Panc1 (cell line): ENCODE measurements around the gene PSMA5. TPM values are rescaled to one million over a fixed set of nuclear protein-coding genes. Genes with fewer than 3 reads are reported as not detected.

ENCODE experiments used
- ATAC-seq: fragments of 200-7000 bp; cut with Tn5 transposase; 2 replicates; pipeline ENCODE4 v1.9.1; 2020; ENCODE audit warnings: mild to moderate bottlenecking, moderate library complexity
- Bru-seq: library from RNA; stranded (reverse); fragments of 400-500 nt; gene quantifications from one replicate; lab custom pipeline; 2021; lab: Mats Ljungman, UMichigan
- BruChase-seq, 2 experiments: library from RNA; stranded (reverse); fragments of 400-500 nt; gene quantifications; one replicate each; lab custom pipeline; 2021; lab: Mats Ljungman, UMichigan
- BruUV-seq: library from RNA; stranded (reverse); fragments of 400-500 nt; replicated peaks from 2 replicates; lab custom pipeline; 2021; lab: Mats Ljungman, UMichigan
- CTCF ChIA-PET: fragments of 300-600 bp; sonication (Branson Sonifier 250); formaldehyde crosslinking; loops from one replicate; lab custom pipeline; 2022; ENCODE audit warnings: antibody characterized with exemption; lab: Charles Lee
- POLR2A ChIA-PET: fragments of 300-600 bp; sonication (Branson Sonifier 250); formaldehyde crosslinking; loops from one replicate; lab custom pipeline; 2022; ENCODE audit warnings: antibody characterized with exemption; lab: Charles Lee
- DNase-seq: peaks from one replicate; pipeline ENCODE4 v3.0.0-alpha.2; 2010; ENCODE audit warnings: low read depth, low spot score
- H3K27ac ChIP-seq: 2 replicates; pipeline ENCODE4 v1.5.1; 2011; ENCODE audit warnings: mild to moderate bottlenecking, low read length, inconsistent platforms
- H3K27me3 ChIP-seq: fragments of 200-500 bp; sonication (Bioruptor generic); 2 replicates; pipeline ENCODE4 v1.6.0; 2014; ENCODE audit warnings: low read length, inconsistent platforms; ENCODE audit not compliant: control insufficient read depth, insufficient read depth
- H3K36me3 ChIP-seq: fragments of 200-500 bp; sonication (Bioruptor generic); 2 replicates; pipeline ENCODE4 v1.5.1; 2014; ENCODE audit warnings: inconsistent platforms, mild to moderate bottlenecking, low read length, moderate library complexity; ENCODE audit not compliant: control insufficient read depth, insufficient read depth
- H3K4me1 ChIP-seq: 2 replicates; pipeline ENCODE4 v1.5.1; 2011; ENCODE audit warnings: inconsistent platforms, mild to moderate bottlenecking, low read length, moderate library complexity; ENCODE audit not compliant: control insufficient read depth, insufficient read depth
- H3K4me3 ChIP-seq, 2 experiments: 2 replicates each; pipeline ENCODE4 v1.5.1; 2011 to 2012; ENCODE audit warnings: low read depth in 2 of 2, low read length in 2 of 2, mild to moderate bottlenecking in 2 of 2, inconsistent platforms in 1 of 2, moderate library complexity in 1 of 2
- H3K9me3 ChIP-seq: fragments of 200-500 bp; sonication (Bioruptor generic); 2 replicates; pipeline ENCODE4 v1.5.1; 2014; ENCODE audit warnings: low read depth, mild to moderate bottlenecking, inconsistent platforms, low read length, moderate library complexity; ENCODE audit not compliant: control insufficient read depth, insufficient read depth
- CTCF ChIP-seq: fragments of 450-650 bp; IDR thresholded peaks from 2 replicates; pipeline ENCODE4 v1.5.1; 2017; ENCODE audit warnings: mild to moderate bottlenecking
- POLR2AphosphoS5 ChIP-seq: IDR thresholded peaks from 2 replicates; pipeline ENCODE4 v1.6.1; 2012; ENCODE audit warnings: mild to moderate bottlenecking, low read depth, low read length, moderate library complexity
- REST ChIP-seq, 2 experiments: IDR thresholded peaks; 2 replicates each; pipeline ENCODE4 v1.6.1; 2011 to 2012; ENCODE audit warnings: low read depth in 2 of 2, control low read depth in 1 of 2, low read length in 1 of 2, mild to moderate bottlenecking in 1 of 2, moderate library complexity in 1 of 2; ENCODE audit not compliant: insufficient read depth in 1 of 2
- SIN3A ChIP-seq: IDR thresholded peaks from 2 replicates; pipeline ENCODE4 v1.6.1; 2012; ENCODE audit warnings: low read depth, mild to moderate bottlenecking, low read length, moderate library complexity, borderline replicate concordance; ENCODE audit not compliant: insufficient read depth
- TCF7L2 ChIP-seq: IDR thresholded peaks from 2 replicates; pipeline ENCODE4 v1.6.1; 2011; ENCODE audit warnings: mild to moderate bottlenecking, low read depth, low read length, inconsistent platforms
- in situ Hi-C: cut with HindIII; loops from 2 replicates; pipeline ENCODE4 v1.10.0; 2016; ENCODE audit warnings: low sequenced_read_pairs, low pct_unique_long_range_greater_than_20kb
- intact Hi-C: fragments of 100-400 bp; cut with micrococcal nuclease; formaldehyde crosslinking; loops from one replicate; pipeline ENCODE4 v1.10.0; 2022; ENCODE audit not compliant: unreplicated experiment
- long read RNA-seq: library from polyadenylated mRNA; unstranded; transcript quantifications from one replicate; pipeline ENCODE4 v2.0.0, GENCODE V29; 2021; ENCODE audit not compliant: unreplicated experiment
- polyA plus RNA-seq: library from polyadenylated mRNA; unstranded; fragments of >200 nt; gene quantifications from one replicate; pipeline ENCODE4 v1.2.1, GENCODE V29; 2012; ENCODE audit warnings: missing spikeins; ENCODE audit not compliant: insufficient read length
- total RNA-seq: library from RNA; stranded (reverse); gene quantifications from one replicate; pipeline ENCODE4 v1.2.1, GENCODE V29; 2021; ENCODE audit not compliant: unreplicated experiment

The PSMA5 gene
- 118 TPM for total RNA-seq
- 136 TPM for polyA plus RNA-seq
- percentile 90 among the genes with signal in this experiment for Bru-seq, nascent RNA
- BruChase-seq, experiment 1, labeled RNA remaining after a 2-hour chase, result percentile 87 among the genes with signal in this experiment
- percentile 89 among the genes with signal in this experiment for BruChase-seq, experiment 2, labeled RNA remaining after a 6-hour chase
- long read RNA-seq, transcript PSMA5-201 (9 exons, 3,729 nt), result major isoform, 122 of 146 reads
- long read RNA-seq, partial matches to known transcripts, result 8 of 146 reads
- long read RNA-seq, other reads (novel, unspliced or antisense), result 16 of 146 reads

- ChIA-PET CTCF (interaction anchor here (0.6 to 1.0 kb wide), 2 partner anchors 106 to 347 kb away, joined by 3 to 17 read pairs; no protein-coding TSS in a partner anchor), POLR2A (interaction anchor here (1.3 kb wide), 1 partner anchor 13 kb away, joined by 4 read pairs; no protein-coding TSS in a partner anchor)
- no TSS peak for BruUV-seq
- Histone ChIP-seq H3K9me3 (no peaks in the 10 kb centered on the region), H3K36me3 (peaks cover 4% of the 10 kb centered on the region), H3K4me3 (peak within 1 kb of the TSS; percentile 93 to 95), H3K27ac (peak within 1 kb of the TSS; percentile 96), H3K27me3 (no peaks in the 10 kb centered on the region), H3K4me1 (peaks cover 10% of the 10 kb centered on the region)
- ATAC-seq, result peak; percentile 98
- in situ Hi-C loops, result no loop called here
- peak; percentile 81 for TF ChIP-seq POLR2AphosphoS5
- TF ChIP-seq SIN3A, result peak; percentile 74; the same call in 1 of the 2 replicates
- no peak for TF ChIP-seq TCF7L2
- no peak for TF ChIP-seq CTCF
- no peak for TF ChIP-seq REST (IDR thresholded peaks at IDR 0.05; ENCODE audit: insufficient read depth in 1 of 2, low read depth in 2 of 2, low read length in 1 of 2)
- peak; percentile 89 for DNase-seq
- intact Hi-C loops, result no loop called here
Measured at GRCh38 chr1:109426281-109427170, at the start of gene PSMA5. TSS of gene PSMA5 (minus strand) at chr1:109426448. CDS start at chr1:109426330, 118 bp downstream.

- no peak for ATAC-seq
- intact Hi-C loops, result no loop called here
- in situ Hi-C loops, result no loop called here
Measured at GRCh38 chr1:109475261-109475660, 49.0 kb upstream of the PSMA5 start.

More at GRCh38 chr1:109475261-109475660, 49.0 kb upstream of the PSMA5 start:
- H3K4me1 ChIP-seq, result no peaks in the 10 kb centered on the region
- BruUV-seq, result no TSS peak
- H3K9me3 ChIP-seq, result no peaks in the 10 kb centered on the region
- no peak overlapping the region for H3K4me3 ChIP-seq
- TF ChIP-seq REST (IDR thresholded peaks at IDR 0.05; ENCODE audit: insufficient read depth in 1 of 2, low read depth in 2 of 2, low read length in 1 of 2) (no peak), SIN3A (no peak), TCF7L2 (no peak), POLR2AphosphoS5 (no peak), CTCF (no peak)
- no peak overlapping the region for H3K27ac ChIP-seq
- peaks cover 3% of the 10 kb centered on the region; the same call in 1 of the 2 replicates for H3K27me3 ChIP-seq
- no peaks in the 10 kb centered on the region for H3K36me3 ChIP-seq
- CTCF ChIA-PET, result no interaction called here
- POLR2A ChIA-PET, result no interaction called here
- DNase-seq, result no peak
